Mucosa of descending colon (tissue), 3 donors: ENCODE data around the gene GARNL3. TPM values are rescaled to one million over a fixed set of nuclear protein-coding genes. Genes with fewer than 3 reads are reported as not detected.

Source experiments
- ATAC-seq: fragments of 200-7000 bp; cut with Tn5 transposase; one replicate; pipeline ENCODE4 v1.9.1; 2020; ENCODE audit warnings: mild to moderate bottlenecking, moderate library complexity
- DNase-seq, 3 donors: peaks; one replicate each; pipeline ENCODE4 v3.0.0-alpha.2; 2020
- H3K36me3 ChIP-seq: fragments of 200-600 bp; one replicate; pipeline ENCODE4 v1.8.0; 2021; ENCODE audit warnings: low read depth, mild to moderate bottlenecking
- H3K4me1 ChIP-seq: fragments of 200-600 bp; one replicate; pipeline ENCODE4 v1.8.0; 2021; ENCODE audit warnings: low read depth, mild to moderate bottlenecking
- H3K4me3 ChIP-seq: fragments of 200-600 bp; one replicate; pipeline ENCODE4 v1.8.0; 2021; ENCODE audit warnings: mild to moderate bottlenecking
- H3K9me3 ChIP-seq: fragments of 200-600 bp; one replicate; pipeline ENCODE4 v1.8.0; 2021; ENCODE audit warnings: mild to moderate bottlenecking
- CTCF ChIP-seq: fragments of 200-600 bp; IDR thresholded peaks from one replicate; pipeline ENCODE4 v1.8.0; 2022; ENCODE audit warnings: antibody characterized with exemption, mild to moderate bottlenecking
- intact Hi-C, 2 donors: fragments of 100-400 bp; cut with DNase I in 1 of 2; cut with micrococcal nuclease in 1 of 2; formaldehyde crosslinking; loops; one replicate each; pipeline versions ENCODE4 v1.11.0 to v1.11.1; 2022; cut with DNase I, micrococcal nuclease
- total RNA-seq, 3 donors: library from RNA; stranded (reverse); fragmentation: NEBNext Ultra II Directional in 2 of 3; extraction: Animal tissue kit (Norgen Biotek cat#: 25700) in 2 of 3; gene quantifications; one replicate each; pipeline versions ENCODE4 v1.2.1 to v1.2.4, GENCODE V29; 2021 to 2023
- donor health status: DM: no; HTN: no; CAD: no; lungs with moderate emphysema.
- donor health status: DM: no; HTN: no; CAD: no.
- donor health status: DM: no; HTN: yes; CAD: no.

The GARNL3 gene
- total RNA-seq, 3 donors from 2014 or later, result 5.4 to 14.2 (median 8.6) TPM

- Histone ChIP-seq H3K4me3 (no peak overlapping the region), H3K36me3 (no peaks in the 10 kb centered on the region), H3K4me1 (no peaks in the 10 kb centered on the region), H3K9me3 (no peaks in the 10 kb centered on the region)
- no peak for TF ChIP-seq CTCF
- intact Hi-C loops, result no loop called here
- ATAC-seq (no peak), DNase-seq (no peak)
Measured at GRCh38 chr9:127232833-127233549, 31.6 kb upstream of the GARNL3 start.

- H3K9me3 ChIP-seq, result no peaks in the 10 kb centered on the region
- H3K36me3 ChIP-seq, result no peaks in the 10 kb centered on the region
- DNase-seq (no peak), ATAC-seq (no peak)
- no peaks in the 10 kb centered on the region for H3K4me1 ChIP-seq
- no peak for TF ChIP-seq CTCF
- intact Hi-C loops, result no loop called here
- H3K4me3 ChIP-seq, result no peak overlapping the region
Measured at GRCh38 chr9:127233550-127233949, 31.0 kb upstream of the GARNL3 start.

- H3K36me3 ChIP-seq, result no peaks in the 10 kb centered on the region
- no peak for TF ChIP-seq CTCF
- ATAC-seq (no peak), DNase-seq (no peak)
- intact Hi-C loops, result no loop called here
- H3K4me3 ChIP-seq, result no peak overlapping the region
- no peaks in the 10 kb centered on the region for H3K4me1 ChIP-seq
- H3K9me3 ChIP-seq, result no peaks in the 10 kb centered on the region
Measured at GRCh38 chr9:127233989-127234388, 30.6 kb upstream of the GARNL3 start.

GRCh38 chr9:127237801-127238200, 26.8 kb upstream of the GARNL3 start:
- no peaks in the 10 kb centered on the region for H3K9me3 ChIP-seq
- H3K4me1 ChIP-seq, result no peaks in the 10 kb centered on the region
- TF ChIP-seq CTCF, result no peak
- H3K36me3 ChIP-seq, result no peaks in the 10 kb centered on the region
- no peak for DNase-seq
- no peak for ATAC-seq
- no peak overlapping the region for H3K4me3 ChIP-seq
- intact Hi-C loops, result no loop called here

- H3K9me3 ChIP-seq, result no peaks in the 10 kb centered on the region
- peaks cover 3% of the 10 kb centered on the region for H3K36me3 ChIP-seq
- intact Hi-C loops, result no loop called here
- no peak overlapping the region for H3K4me3 ChIP-seq
- DNase-seq, result no peak
- no peak for ATAC-seq
- no peak for TF ChIP-seq CTCF
- peaks cover 6% of the 10 kb centered on the region for H3K4me1 ChIP-seq
Measured at GRCh38 chr9:127241354-127241753, 23.2 kb upstream of the GARNL3 start.
